Caco-2 (cell line): ENCODE results near the gene ETNPPL. TPM values are rescaled to one million over a fixed set of nuclear protein-coding genes. Genes with fewer than 3 reads are reported as not detected.

Experiments used
- BruUV-seq: library from RNA; stranded (reverse); fragments of 400-500 nt; replicated peaks from 2 replicates; lab custom pipeline; 2021; lab: Mats Ljungman, UMichigan
- CTCF ChIA-PET: fragments of 300-600 bp; sonication (Branson Sonifier 250); formaldehyde crosslinking; loops from one replicate; lab custom pipeline; 2022; ENCODE audit warnings: antibody characterized with exemption; lab: Charles Lee
- POLR2A ChIA-PET: fragments of 300-600 bp; sonication (Branson Sonifier 250); formaldehyde crosslinking; loops from one replicate; lab custom pipeline; 2022; ENCODE audit warnings: antibody characterized with exemption; lab: Charles Lee
- DNase-seq, 2 experiments: peaks; one replicate each; pipeline versions ENCODE4 v3.0.0 to v3.0.0-alpha.2; 2020 to 2022
- H3K27me3 ChIP-seq: replicated peaks from 2 replicates; pipeline ENCODE4 v1.6.0; 2011; ENCODE audit warnings: low read length; ENCODE audit not compliant: control insufficient read depth, insufficient read depth
- H3K36me3 ChIP-seq: 2 replicates; pipeline ENCODE4 v1.5.1; 2011; ENCODE audit warnings: low read length; ENCODE audit not compliant: control insufficient read depth, insufficient read depth
- H3K4me1 ChIP-seq: fragments of 250-450 bp; sonication (Bioruptor Pico); 2 replicates; pipeline ENCODE4 v1.5.1; 2020; ENCODE audit warnings: mild to moderate bottlenecking
- H3K4me3 ChIP-seq: 2 replicates; pipeline ENCODE4 v1.5.1; 2011; ENCODE audit warnings: low read depth, mild to moderate bottlenecking, control low read depth, low read length
- H3K9me3 ChIP-seq: fragments of 250-450 bp; sonication (Bioruptor Pico); 2 replicates; pipeline ENCODE4 v1.5.1; 2020; ENCODE audit warnings: mild to moderate bottlenecking, moderate library complexity
- H3K27ac Mint-ChIP-seq: one replicate; pipeline ENCODE4 v1.8.0; 2022; ENCODE audit warnings: mixed read lengths; ENCODE audit not compliant: unreplicated experiment
- H3K27me3 Mint-ChIP-seq: one replicate; pipeline ENCODE4 v1.8.0; 2022; ENCODE audit warnings: mixed read lengths; ENCODE audit not compliant: insufficient read depth, unreplicated experiment
- H3K36me3 Mint-ChIP-seq: one replicate; pipeline ENCODE4 v1.8.0; 2022; ENCODE audit warnings: mild to moderate bottlenecking, mixed read lengths; ENCODE audit not compliant: insufficient read depth, unreplicated experiment
- H3K4me1 Mint-ChIP-seq: one replicate; pipeline ENCODE4 v1.8.0; 2022; ENCODE audit warnings: low read depth, mixed read lengths; ENCODE audit not compliant: unreplicated experiment
- H3K4me3 Mint-ChIP-seq: one replicate; pipeline ENCODE4 v1.8.0; 2022; ENCODE audit warnings: mild to moderate bottlenecking, moderate library complexity, mixed read lengths; ENCODE audit not compliant: unreplicated experiment
- H3K9me3 Mint-ChIP-seq: one replicate; pipeline ENCODE4 v1.8.0; 2022; ENCODE audit warnings: mixed read lengths; ENCODE audit not compliant: unreplicated experiment
- CTCF ChIP-seq, 2 experiments: fragments of 200-600 bp in 1 of 2; IDR thresholded peaks; 1 replicate in 1 of 2; 2 replicates in 1 of 2; pipeline versions ENCODE4 v1.5.1 to v1.8.0; 2011 to 2022; ENCODE audit warnings: antibody characterized with exemption in 1 of 2, control low read depth in 1 of 2, inconsistent platforms in 1 of 2, low read depth in 1 of 2, low read length in 1 of 2, mild to moderate bottlenecking in 1 of 2, moderate library complexity in 1 of 2; ENCODE audit not compliant: insufficient read depth in 1 of 2, severe bottlenecking in 1 of 2, unreplicated experiment in 1 of 2
- intact Hi-C: fragments of 100-400 bp; cut with micrococcal nuclease; formaldehyde crosslinking; loops from one replicate; pipeline ENCODE4 v1.10.0; 2022; ENCODE audit not compliant: unreplicated experiment
- total RNA-seq: library from RNA; stranded (reverse); gene quantifications from 2 replicates; pipeline ENCODE4 v1.2.3, GENCODE V29; 2022

ETNPPL gene
- total RNA-seq, 1 experiment from 2014 or later = not detected

GRCh38 chr4:108706289-108706688 is 56.6 kb downstream of the ETNPPL start:
- Mint-ChIP-seq H3K4me3 (no peak overlapping the region), H3K9me3 (no peaks in the 10 kb centered on the region), H3K27ac (no peak overlapping the region), H3K36me3 (no peaks in the 10 kb centered on the region), H3K4me1 (no peaks in the 10 kb centered on the region), H3K27me3 (peaks cover 9% of the 10 kb centered on the region)
- no TSS peak for BruUV-seq
- intact Hi-C loops = no loop called here
- Histone ChIP-seq H3K4me3 (no peak overlapping the region), H3K36me3 (no peaks in the 10 kb centered on the region), H3K9me3 (no peaks in the 10 kb centered on the region), H3K27me3 (no peaks in the 10 kb centered on the region), H3K4me1 (no peaks in the 10 kb centered on the region)
- CTCF ChIA-PET = no interaction called here
- no peak for DNase-seq
- POLR2A ChIA-PET = no interaction called here
- no peak for TF ChIP-seq CTCF (IDR thresholded peaks at IDR 0.05; ENCODE audit: insufficient read depth in 1 of 2, low read depth in 1 of 2, low read length in 1 of 2, severe bottlenecking in 1 of 2, unreplicated experiment in 1 of 2)

- ChIA-PET POLR2A (no interaction called here), CTCF (no interaction called here)
- H3K9me3 ChIP-seq = no peaks in the 10 kb centered on the region
Observed at GRCh38 chr4:108703966-108704365, 58.9 kb downstream of the ETNPPL start.

GRCh38 chr4:108703370-108703769 is 59.5 kb downstream of the ETNPPL start:
- Histone ChIP-seq H3K27me3 (no peaks in the 10 kb centered on the region), H3K4me3 (no peak overlapping the region), H3K36me3 (no peaks in the 10 kb centered on the region), H3K4me1 (no peaks in the 10 kb centered on the region), H3K9me3 (no peaks in the 10 kb centered on the region)
- no peak overlapping the region for H3K27ac Mint-ChIP-seq
- no peaks in the 10 kb centered on the region for H3K9me3 Mint-ChIP-seq
- BruUV-seq = no TSS peak
- intact Hi-C loops = no loop called here
- H3K4me1 Mint-ChIP-seq = no peaks in the 10 kb centered on the region
- H3K27me3 Mint-ChIP-seq = peaks cover 2% of the 10 kb centered on the region
- no peak overlapping the region for H3K4me3 Mint-ChIP-seq
- no peaks in the 10 kb centered on the region for H3K36me3 Mint-ChIP-seq
- POLR2A ChIA-PET = no interaction called here
- CTCF ChIA-PET = no interaction called here
- TF ChIP-seq CTCF (IDR thresholded peaks at IDR 0.05; ENCODE audit: insufficient read depth in 1 of 2, low read depth in 1 of 2, low read length in 1 of 2, severe bottlenecking in 1 of 2, unreplicated experiment in 1 of 2) = no peak
- no peak for DNase-seq

More at GRCh38 chr4:108703966-108704365, 58.9 kb downstream of the ETNPPL start:
- no peaks in the 10 kb centered on the region for H3K4me1 Mint-ChIP-seq
- no peaks in the 10 kb centered on the region for H3K9me3 Mint-ChIP-seq
- Histone ChIP-seq H3K27me3 (no peaks in the 10 kb centered on the region), H3K36me3 (no peaks in the 10 kb centered on the region), H3K4me1 (no peaks in the 10 kb centered on the region), H3K4me3 (no peak overlapping the region)
- TF ChIP-seq CTCF (IDR thresholded peaks at IDR 0.05; ENCODE audit: insufficient read depth in 1 of 2, low read depth in 1 of 2, low read length in 1 of 2, severe bottlenecking in 1 of 2, unreplicated experiment in 1 of 2) = no peak
- intact Hi-C loops = no loop called here
- no peaks in the 10 kb centered on the region for H3K27me3 Mint-ChIP-seq
- no peaks in the 10 kb centered on the region for H3K36me3 Mint-ChIP-seq
- H3K27ac Mint-ChIP-seq = no peak overlapping the region
- DNase-seq = no peak
- no peak overlapping the region for H3K4me3 Mint-ChIP-seq
- no TSS peak for BruUV-seq
